PC-9 (cell line): ENCODE measurements around the gene SLC35E2B. TPM values are rescaled to one million over a fixed set of nuclear protein-coding genes. Genes with fewer than 3 reads are reported as not detected.

Experiments
- BruUV-seq: library from RNA; stranded (reverse); fragments of 400-500 nt; replicated peaks from 2 replicates; lab custom pipeline; 2021; lab: Mats Ljungman, UMichigan
- CTCF ChIA-PET: fragments of 300-600 bp; sonication (Branson Sonifier 250); formaldehyde crosslinking; loops from one replicate; lab custom pipeline; 2022; ENCODE audit warnings: antibody characterized with exemption; lab: Charles Lee
- POLR2A ChIA-PET: fragments of 300-600 bp; sonication (Branson Sonifier 250); formaldehyde crosslinking; loops from one replicate; lab custom pipeline; 2022; ENCODE audit warnings: antibody characterized with exemption; ENCODE audit not compliant: unreplicated experiment; lab: Charles Lee
- DNase-seq, 2 experiments: peaks; one replicate each; pipeline versions ENCODE4 v3.0.0 to v3.0.0-alpha.2; 2015 to 2022; ENCODE audit warnings: mixed read lengths in 1 of 2
- H2AFZ ChIP-seq: fragments of 200-600 bp; sonication (generic); 2 replicates; pipeline ENCODE4 v1.8.1; 2017; ENCODE audit warnings: antibody characterized with exemption
- H3F3A ChIP-seq: fragments of 200-600 bp; sonication (generic); 2 replicates; pipeline ENCODE4 v1.8.1; 2017; ENCODE audit warnings: antibody characterized with exemption, mild to moderate bottlenecking, low read depth; ENCODE audit not compliant: insufficient read depth
- H3K27ac ChIP-seq: fragments of 200-600 bp; sonication (generic); 2 replicates; pipeline ENCODE4 v1.6.1; 2016; ENCODE audit warnings: mixed run types
- H3K27me3 ChIP-seq: fragments of 200-600 bp; sonication (generic); 2 replicates; pipeline ENCODE4 v1.6.1; 2016; ENCODE audit warnings: low read depth, mixed run types; ENCODE audit not compliant: insufficient read depth
- H3K36me3 ChIP-seq: fragments of 200-600 bp; sonication (generic); 2 replicates; pipeline ENCODE4 v1.6.1; 2016; ENCODE audit warnings: low read depth, mixed run types
- H3K4me1 ChIP-seq: fragments of 200-600 bp; sonication (generic); replicated peaks from 2 replicates; pipeline ENCODE4 v1.6.1; 2016; ENCODE audit warnings: mixed run types; ENCODE audit not compliant: insufficient read depth
- H3K4me2 ChIP-seq: fragments of 200-600 bp; sonication (generic); 2 replicates; pipeline ENCODE4 v1.6.1; 2017; ENCODE audit warnings: mixed run types
- H3K4me3 ChIP-seq: fragments of 200-600 bp; sonication (generic); 2 replicates; pipeline ENCODE4 v1.6.1; 2016; ENCODE audit warnings: mixed run types
- H3K79me2 ChIP-seq: fragments of 200-600 bp; sonication (generic); 2 replicates; pipeline ENCODE4 v1.6.1; 2017; ENCODE audit warnings: low read depth, mixed run types
- H3K9me2 ChIP-seq: fragments of 200-600 bp; sonication (generic); 2 replicates; pipeline ENCODE4 v1.8.1; 2017; ENCODE audit warnings: mild to moderate bottlenecking; ENCODE audit not compliant: insufficient read depth
- H3K9me3 ChIP-seq: fragments of 200-600 bp; sonication (generic); 2 replicates; pipeline ENCODE4 v1.8.1; 2016; ENCODE audit warnings: low read depth; ENCODE audit not compliant: insufficient read depth
- H4K20me1 ChIP-seq: fragments of 200-600 bp; sonication (generic); 2 replicates; pipeline ENCODE4 v1.8.1; 2017; ENCODE audit not compliant: insufficient read depth
- CTCF ChIP-seq: fragments of 200-600 bp; sonication (generic); conservative IDR thresholded peaks from 2 replicates; pipeline ENCODE4 v1.6.1; 2017; ENCODE audit warnings: mixed run types, antibody characterized with exemption, mild to moderate bottlenecking, moderate library complexity
- EZH2 ChIP-seq: fragments of 200-600 bp; sonication (generic); IDR thresholded peaks from 2 replicates; pipeline ENCODE4 v1.8.0; 2017; ENCODE audit warnings: antibody characterized with exemption, low read depth
- intact Hi-C: fragments of 100-400 bp; cut with micrococcal nuclease; formaldehyde crosslinking; loops from one replicate; pipeline ENCODE4 v1.10.0; 2022; ENCODE audit not compliant: unreplicated experiment
- total RNA-seq: library from RNA; stranded (reverse); gene quantifications from 2 replicates; pipeline ENCODE4 v1.2.3, GENCODE V29; 2021

Gene SLC35E2B
- total RNA-seq, 1 experiment from 2014 or later: 55.4 TPM

- Histone ChIP-seq H3K9me3 (no peaks in the 10 kb centered on the region), H3K79me2 (no peaks in the 10 kb centered on the region), H4K20me1 (no peaks in the 10 kb centered on the region), H3F3A (no peaks in the 10 kb centered on the region), H3K4me2 (no peak overlapping the region), H3K4me3 (no peak overlapping the region), H2AFZ (no peak overlapping the region), H3K27me3 (no peaks in the 10 kb centered on the region), H3K36me3 (no peaks in the 10 kb centered on the region), H3K9me2 (no peaks in the 10 kb centered on the region), H3K27ac (no peak overlapping the region), H3K4me1 (no peaks in the 10 kb centered on the region)
- no TSS peak for BruUV-seq
- ChIA-PET POLR2A (interaction anchor here (0.6 kb wide), 1 partner anchor 9 kb away, joined by 7 read pairs; no protein-coding TSS in a partner anchor), CTCF (no interaction called here)
- no peak for DNase-seq
- TF ChIP-seq CTCF (no peak), EZH2 (no peak)
- intact Hi-C loops: no loop called here
These were observed 69.4 kb downstream of the SLC35E2B start for GRCh38 chr1:1623181-1623630.

- BruUV-seq: no TSS peak
- ChIA-PET CTCF (no interaction called here), POLR2A (interaction anchor here (0.6 kb wide), 1 partner anchor 8 kb away, joined by 7 read pairs; no protein-coding TSS in a partner anchor)
- Histone ChIP-seq H3K79me2 (no peaks in the 10 kb centered on the region), H3K4me2 (no peak overlapping the region), H3K9me2 (no peaks in the 10 kb centered on the region), H3K27me3 (no peaks in the 10 kb centered on the region), H3K9me3 (no peaks in the 10 kb centered on the region), H3K4me1 (no peaks in the 10 kb centered on the region), H2AFZ (no peak overlapping the region), H3F3A (no peaks in the 10 kb centered on the region; the same call in 1 of the 2 replicates), H4K20me1 (no peaks in the 10 kb centered on the region), H3K4me3 (no peak overlapping the region), H3K27ac (no peak overlapping the region), H3K36me3 (no peaks in the 10 kb centered on the region)
- intact Hi-C loops: no loop called here
- no peak for DNase-seq
- TF ChIP-seq EZH2 (no peak), CTCF (no peak)
These were observed 69.9 kb downstream of the SLC35E2B start for GRCh38 chr1:1622788-1623094.

GRCh38 chr1:1622010-1622787, 70.4 kb downstream of the SLC35E2B start:
- Histone ChIP-seq H3K4me1 (0 out of 2 replicates have a peak, but pooled peaks cover under 1% of the 10 kb centered on the region), H3K9me3 (no peaks in the 10 kb centered on the region), H3K79me2 (no peaks in the 10 kb centered on the region), H3K4me3 (no peak overlapping the region), H3F3A (peaks cover 4% of the 10 kb centered on the region; the same call in 1 of the 2 replicates), H2AFZ (no peak overlapping the region), H3K36me3 (no peaks in the 10 kb centered on the region), H3K4me2 (no peak overlapping the region), H3K9me2 (no peaks in the 10 kb centered on the region), H4K20me1 (no peaks in the 10 kb centered on the region), H3K27me3 (no peaks in the 10 kb centered on the region), H3K27ac (no peak overlapping the region)
- POLR2A ChIA-PET: interaction anchor here (0.6 kb wide), 1 partner anchor 8 kb away, joined by 7 read pairs; no protein-coding TSS in a partner anchor
- CTCF ChIA-PET: no interaction called here
- intact Hi-C loops: no loop called here
- no peak for DNase-seq
- TF ChIP-seq CTCF (no peak), EZH2 (no peak)
- no TSS peak for BruUV-seq
